Ovary (tissue), 3 donors: ENCODE measurements around the gene PRKAG1.

Experiments
- CTCF ChIP-seq, 3 donors: fragments of 450-650 bp in 2 of 3; fragments of 200-600 bp in 1 of 3; IDR thresholded peaks; one replicate each; pipeline versions ENCODE4 v1.5.1 to v1.8.0; 2016 to 2022; ENCODE audit warnings: antibody characterized with exemption in 3 of 3, mild to moderate bottlenecking in 1 of 3
- EP300 ChIP-seq: sonication (generic); formaldehyde crosslinking; IDR thresholded peaks from one replicate; pipeline ENCODE4 v1.6.1; 2017; ENCODE audit warnings: antibody characterized with exemption
- donor health status: DM: no; HTN: no; CAD: no.

DNA sequence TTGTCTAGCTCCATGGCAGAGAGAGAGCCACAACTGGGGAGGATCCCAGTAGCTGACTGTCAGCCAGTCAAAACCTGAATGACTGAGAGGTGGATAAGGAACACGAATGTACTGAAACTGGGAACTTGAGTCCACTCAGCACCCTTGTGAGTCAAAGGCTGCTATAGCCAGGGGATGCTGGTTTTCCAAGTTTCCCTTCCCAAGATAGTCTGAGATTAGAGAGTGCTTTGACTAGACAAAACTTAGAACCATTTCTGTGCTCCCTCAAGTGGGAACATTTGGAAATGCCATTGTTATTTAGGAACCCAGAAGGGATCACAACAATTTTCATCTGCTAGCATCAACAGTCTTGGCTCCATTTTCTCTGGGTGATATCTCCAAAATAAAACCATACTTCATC lies 4.0 kb downstream of the PRKAG1 start:
- TF ChIP-seq EP300, result no peak
- TF ChIP-seq CTCF (IDR thresholded peaks at IDR 0.05), result no peak
